DMS53 treated with DMSO at 0.1 percent for 48 hours (cell line): Measurements from ENCODE around the gene FSTL3.

ENCODE experiments used
- DNase-seq: peaks from one replicate; lab custom pipeline; 2025; ENCODE audit not compliant: unreplicated experiment; lab: John Stamatoyannopoulos, UW

The FSTL3 gene

GRCh38 chr19:644789-645188 lies 31.4 kb upstream of the FSTL3 start:
- DNase-seq: no peak

GRCh38 chr19:645912-646778 lies 30.0 kb upstream of the FSTL3 start:
- no peak for DNase-seq

GRCh38 chr19:646779-647565 lies 29.2 kb upstream of the FSTL3 start:
- DNase-seq: no peak

GRCh38 chr19:647566-648284 lies 28.5 kb upstream of the FSTL3 start:
- no peak for DNase-seq

- no peak for DNase-seq
Measured at GRCh38 chr19:648305-648704, 27.9 kb upstream of the FSTL3 start.

GRCh38 chr19:648904-649801 lies 27.0 kb upstream of the FSTL3 start:
- DNase-seq: no peak

GRCh38 chr19:650121-650520 lies 26.1 kb upstream of the FSTL3 start:
- no peak for DNase-seq

GRCh38 chr19:651114-651818 lies 24.9 kb upstream of the FSTL3 start:
- DNase-seq: no peak

GRCh38 chr19:651991-652390 lies 24.2 kb upstream of the FSTL3 start:
- DNase-seq: no peak

GRCh38 chr19:652467-653389 lies 23.5 kb upstream of the FSTL3 start:
- DNase-seq: no peak

GRCh38 chr19:653425-653824 lies 22.8 kb upstream of the FSTL3 start:
- DNase-seq: no peak

- DNase-seq: no peak
Measured at GRCh38 chr19:655691-656090, 20.5 kb upstream of the FSTL3 start.

GRCh38 chr19:656751-657559 lies 19.2 kb upstream of the FSTL3 start:
- DNase-seq: no peak

GRCh38 chr19:657611-658010 lies 18.6 kb upstream of the FSTL3 start:
- DNase-seq: no peak

GRCh38 chr19:658059-658839 lies 17.9 kb upstream of the FSTL3 start:
- DNase-seq: no peak

GRCh38 chr19:658916-659839 lies 17.0 kb upstream of the FSTL3 start:
- no peak for DNase-seq
